Measurements from ENCODE around the gene GPR65. TPM values are rescaled to one million over a fixed set of nuclear protein-coding genes. Genes with fewer than 3 reads are reported as not detected.

Gene GPR65
- total RNA-seq, 2 experiments from 2014 or later: 6.1 to 8.2 TPM

- intact Hi-C loops (cut with micrococcal nuclease; ENCODE audit: unreplicated experiment): loop anchor here (1.0 kb wide), 1 partner anchor 13 kb away; no protein-coding TSS in a partner anchor
- H3K9me3 ChIP-seq (ENCODE audit: low read length): no peaks in the 10 kb centered on the region
- no peaks in the 10 kb centered on the region for H3K36me3 ChIP-seq (ENCODE audit: insufficient read depth, low read length)
- POLR2A ChIA-PET: interaction anchor here (0.9 to 5.1 kb wide), 7 partner anchors 12 to 949 kb away, joined by 3 to 66 read pairs (median 3); partner anchors contain the start of gene GPR65
- H3K4me3 ChIP-seq (ENCODE audit: low read depth, low read length, poor library complexity, severe bottlenecking): peak within 1 kb of the TSS; percentile 73
- H3K27ac ChIP-seq (ENCODE audit: low read depth, low read length, poor library complexity, severe bottlenecking): peak within 1 kb of the TSS; percentile 35
- peak within 1 kb of the TSS; percentile 94 for H2AFZ ChIP-seq (ENCODE audit: low read length)
- peaks cover 19% of the 10 kb centered on the region for H3K4me1 ChIP-seq (ENCODE audit: insufficient read depth, low read length, poor library complexity, severe bottlenecking)
- H3K9me2 ChIP-seq (ENCODE audit: insufficient read depth, low read length): no peaks in the 10 kb centered on the region
- no peaks in the 10 kb centered on the region for H4K20me1 ChIP-seq (ENCODE audit: insufficient read depth, low read length)
- no peaks in the 10 kb centered on the region for H3K79me2 ChIP-seq (ENCODE audit: insufficient read depth, low read depth, low read length)
- peak; percentile 86 for DNase-seq (ENCODE audit: low spot score)
- CTCF ChIA-PET (ENCODE audit: unreplicated experiment): interaction anchor here (0.9 kb wide), 1 partner anchor 9 kb away, joined by 3 read pairs; no protein-coding TSS in a partner anchor
- peak within 1 kb of the TSS; percentile 78 for H3K4me2 ChIP-seq (ENCODE audit: low read length)
- no TSS peak for BruUV-seq (replicated peaks)
- TF ChIP-seq EZH2phosphoT487 (IDR thresholded peaks at IDR 0.05; ENCODE audit: borderline replicate concordance, low read depth, low read length) (no peak), CTCF (conservative IDR thresholded peaks at IDR 0.05; ENCODE audit: low read length) (no peak)
Observed at GRCh38 chr14:87992718-87993628, 12.0 kb upstream of the GPR65 start, which contains the start of gene GALC. Gene GALC, minus strand, starts transcription at chr14:87993182. Its CDS starts 18 bp downstream, at chr14:87993164.

GRCh38 chr14:87994974-87995373, 10.0 kb upstream of the GPR65 start:
- no peaks in the 10 kb centered on the region for H4K20me1 ChIP-seq (ENCODE audit: insufficient read depth, low read length)
- BruUV-seq (replicated peaks): no TSS peak
- H3K27ac ChIP-seq (ENCODE audit: low read depth, low read length, poor library complexity, severe bottlenecking): no peak overlapping the region
- no peaks in the 10 kb centered on the region for H3K9me2 ChIP-seq (ENCODE audit: insufficient read depth, low read length)
- no peak for DNase-seq (ENCODE audit: low spot score)
- no peak overlapping the region; the same call in 1 of the 2 replicates for H2AFZ ChIP-seq (ENCODE audit: low read length)
- peaks cover 19% of the 10 kb centered on the region for H3K4me1 ChIP-seq (ENCODE audit: insufficient read depth, low read length, poor library complexity, severe bottlenecking)
- ChIA-PET POLR2A (interaction anchor here (0.6 to 5.1 kb wide), 6 partner anchors 10 to 701 kb away, joined by 3 to 66 read pairs (median 4); partner anchors contain the start of gene GPR65), CTCF (ENCODE audit: unreplicated experiment) (no interaction called here)
- no peaks in the 10 kb centered on the region for H3K79me2 ChIP-seq (ENCODE audit: insufficient read depth, low read depth, low read length)
- no peaks in the 10 kb centered on the region for H3K9me3 ChIP-seq (ENCODE audit: low read length)
- no peak overlapping the region for H3K4me2 ChIP-seq (ENCODE audit: low read length)
- no peaks in the 10 kb centered on the region for H3K36me3 ChIP-seq (ENCODE audit: insufficient read depth, low read length)
- TF ChIP-seq CTCF (conservative IDR thresholded peaks at IDR 0.05; ENCODE audit: low read length) (no peak), EZH2phosphoT487 (IDR thresholded peaks at IDR 0.05; ENCODE audit: borderline replicate concordance, low read depth, low read length) (no peak)
- no peak overlapping the region for H3K4me3 ChIP-seq (ENCODE audit: low read depth, low read length, poor library complexity, severe bottlenecking)
- intact Hi-C loops (cut with micrococcal nuclease; ENCODE audit: unreplicated experiment): no loop called here
